T-cell (primary cell): ENCODE measurements around the gene PSMD8. TPM values are rescaled to one million over a fixed set of nuclear protein-coding genes. Genes with fewer than 3 reads are reported as not detected.
A peak's percentile ranks its signal among the peaks of the same experiment; 100 is the strongest.

Source experiments
- ATAC-seq, 4 experiments: fragments of 200-7000 bp in 3 of 4; fragments of 150-1000 bp in 1 of 4; cut with Tn5 transposase; replicated peaks in 1 of 4; 1 replicate in 3 of 4; 2 replicates in 1 of 4; pipeline ENCODE4 v1.10.0; 2021; ENCODE audit warnings: moderate library complexity in 3 of 4, mild to moderate bottlenecking in 2 of 4, moderate number of reproducible peaks in 1 of 4
- CTCF ChIA-PET, 2 donors: fragments of 300-600 bp; sonication (Branson Sonifier 250); formaldehyde crosslinking; loops; one replicate each; lab custom pipeline; 2022; ENCODE audit warnings: antibody characterized with exemption in 2 of 2; lab: Charles Lee
- POLR2A ChIA-PET, 2 donors: fragments of 300-600 bp; sonication (Branson Sonifier 250); formaldehyde crosslinking; loops; one replicate each; lab custom pipeline; 2022; ENCODE audit warnings: antibody characterized with exemption in 2 of 2; lab: Charles Lee
- DNase-seq, 35 experiments: peaks; one replicate each; pipeline versions ENCODE4 v3.0.0 to v3.0.0-alpha.2; 2013 to 2023
- H3K27ac ChIP-seq: one replicate; pipeline ENCODE4 v1.5.1; 2013; ENCODE audit warnings: low read length
- H3K27me3 ChIP-seq, 2 experiments: replicated peaks in 1 of 2; 1 replicate in 1 of 2; 2 replicates in 1 of 2; pipeline versions ENCODE4 v1.6.1 to v1.7.0; 2013; ENCODE audit warnings: low read length in 1 of 2, mixed read lengths in 1 of 2; ENCODE audit not compliant: control insufficient read depth in 2 of 2, insufficient read depth in 2 of 2; ENCODE audit errors: extremely low read depth in 1 of 2
- H3K36me3 ChIP-seq, 2 donors: 1 replicate in 1 of 2; 2 replicates in 1 of 2; pipeline versions ENCODE4 v1.6.1 to v1.7.0; 2013; ENCODE audit warnings: low read length in 1 of 2; ENCODE audit not compliant: control insufficient read depth in 2 of 2, insufficient read depth in 1 of 2; ENCODE audit errors: extremely low read depth in 1 of 2
- H3K4me1 ChIP-seq, 2 experiments: 1 replicate in 1 of 2; 2 replicates in 1 of 2; pipeline versions ENCODE4 v1.6.1 to v1.7.0; 2013; ENCODE audit warnings: low read length in 2 of 2, mixed read lengths in 1 of 2; ENCODE audit not compliant: insufficient read depth in 2 of 2, control insufficient read depth in 1 of 2; ENCODE audit errors: extremely low read depth in 1 of 2
- H3K4me3 ChIP-seq, 2 donors: 1 replicate in 1 of 2; 2 replicates in 1 of 2; pipeline versions ENCODE4 v1.5.1 to v1.7.0; 2013; ENCODE audit warnings: mild to moderate bottlenecking in 2 of 2, low read length in 1 of 2, moderate library complexity in 1 of 2; ENCODE audit not compliant: control insufficient read depth in 1 of 2; ENCODE audit errors: extremely low read depth in 1 of 2
- H3K9me3 ChIP-seq: 2 replicates; pipeline ENCODE4 v1.7.0; 2013
- H3K27ac Mint-ChIP-seq, 2 donors: one replicate each; pipeline ENCODE4 v1.8.0; 2020 to 2021; ENCODE audit warnings: mild to moderate bottlenecking in 2 of 2, mixed read lengths in 2 of 2
- H3K27me3 Mint-ChIP-seq, 2 donors: one replicate each; pipeline ENCODE4 v1.8.0; 2021 to 2022; ENCODE audit warnings: mixed read lengths in 2 of 2
- H3K36me3 Mint-ChIP-seq: one replicate; pipeline ENCODE4 v1.8.0; 2021; ENCODE audit warnings: mixed read lengths
- H3K4me1 Mint-ChIP-seq, 3 donors: one replicate each; pipeline ENCODE4 v1.8.0; 2020 to 2022; ENCODE audit warnings: mixed read lengths in 3 of 3, mild to moderate bottlenecking in 1 of 3
- H3K4me3 Mint-ChIP-seq, 3 donors: one replicate each; pipeline ENCODE4 v1.8.0; 2020 to 2022; ENCODE audit warnings: mild to moderate bottlenecking in 3 of 3, mixed read lengths in 3 of 3, moderate library complexity in 3 of 3
- H3K9me3 Mint-ChIP-seq, 3 donors: one replicate each; pipeline ENCODE4 v1.8.0; 2020 to 2022; ENCODE audit warnings: mixed read lengths in 3 of 3
- WGBS: methylation state at CpG from one replicate; pipeline ENCODE4 v1.1.5; 2013; ENCODE audit warnings: missing lambda C conversion rate; ENCODE audit not compliant: insufficient coverage; 5-methylcytosine and 5-hydroxymethylcytosine counted together
- total RNA-seq, 35 experiments: library from RNA in 6 of 35; stranded (reverse) in 6 of 35; fragments of 120-200 nt in 1 of 35; gene quantifications; one replicate each; pipeline versions ENCODE4 v1.2.1 to v1.2.4 and lab custom pipeline; 2013 to 2026

The PSMD8 gene
- total RNA-seq, 5 donors from 2014 or later (not counting 1 experiment from before 2014, with no cell fraction given), result 76.4 to 95.2 (median 85.8) TPM

GRCh38 chr19:38399081-38399480 is 24.7 kb downstream of the PSMD8 start:
- Histone ChIP-seq H3K27me3 (peaks cover 0 to 10% of the 10 kb centered on the region in 2 experiments), H3K9me3 (no peaks in the 10 kb centered on the region), H3K4me1 (peaks cover 4 to 33% of the 10 kb centered on the region in 2 experiments), H3K36me3 (no peaks in the 10 kb centered on the region), H3K4me3 (no peak overlapping the region), H3K27ac (no peak overlapping the region)
- ChIA-PET POLR2A (no interaction called here), CTCF (no interaction called here)
- Mint-ChIP-seq H3K4me1 (peaks cover 20 to 35% (median 25%) of the 10 kb centered on the region in 3 donors), H3K4me3 (no peak overlapping the region), H3K9me3 (no peaks in the 10 kb centered on the region), H3K27ac (no peak overlapping the region), H3K27me3 (peaks cover 0 to 5% of the 10 kb centered on the region in 2 donors), H3K36me3 (no peaks in the 10 kb centered on the region)
- WGBS, result 69% methylated on average over 2 of the region's 9 CpGs
- DNase-seq, result no peak
- ATAC-seq, result no peak

- no CpG with 5 or more reads among the region's 1 CpG for WGBS
- Mint-ChIP-seq H3K27me3 (peaks cover 0 to 5% of the 10 kb centered on the region in 2 donors), H3K4me1 (peaks cover 22 to 35% (median 26%) of the 10 kb centered on the region in 3 donors), H3K36me3 (no peaks in the 10 kb centered on the region), H3K27ac (no peak overlapping the region), H3K9me3 (no peaks in the 10 kb centered on the region), H3K4me3 (no peak overlapping the region)
- ChIA-PET CTCF (no interaction called here), POLR2A (no interaction called here)
- Histone ChIP-seq H3K4me3 (no peak overlapping the region), H3K9me3 (no peaks in the 10 kb centered on the region), H3K4me1 (peaks cover 4 to 34% of the 10 kb centered on the region in 2 experiments), H3K27me3 (peaks cover 0 to 10% of the 10 kb centered on the region in 2 experiments), H3K36me3 (no peaks in the 10 kb centered on the region), H3K27ac (no peak overlapping the region)
- ATAC-seq (no peak), DNase-seq (no peak)
These were observed 25.2 kb downstream of the PSMD8 start for GRCh38 chr19:38399537-38399936.

GRCh38 chr19:38400361-38400760 is 26.0 kb downstream of the PSMD8 start:
- Mint-ChIP-seq H3K27me3 (peaks cover 0 to 5% of the 10 kb centered on the region in 2 donors), H3K36me3 (peaks cover 3% of the 10 kb centered on the region), H3K9me3 (no peaks in the 10 kb centered on the region), H3K27ac (no peak overlapping the region), H3K4me1 (peaks cover 24 to 35% (median 26%) of the 10 kb centered on the region in 3 donors), H3K4me3 (no peak overlapping the region)
- WGBS, result 100% methylated on average over 5 of the region's 5 CpGs
- CTCF ChIA-PET, result no interaction called here
- no peak overlapping the region for H3K27ac ChIP-seq
- peaks cover 0 to 10% of the 10 kb centered on the region in 2 experiments for H3K27me3 ChIP-seq
- POLR2A ChIA-PET, result interaction anchor here in 1 of 2 donors (0.6 kb wide), 1 partner anchor 67 kb away, joined by 3 read pairs; no protein-coding TSS in a partner anchor
- H3K9me3 ChIP-seq, result no peaks in the 10 kb centered on the region
- no peak overlapping the region for H3K4me3 ChIP-seq
- DNase-seq (no peak), ATAC-seq (no peak)
- peaks cover 0 to 33% of the 10 kb centered on the region in 2 experiments for H3K4me1 ChIP-seq
- peaks cover 0 to 7% of the 10 kb centered on the region in 2 donors for H3K36me3 ChIP-seq

GRCh38 chr19:38401148-38401547 is 26.8 kb downstream of the PSMD8 start:
- DNase-seq, result no peak
- H3K9me3 Mint-ChIP-seq, result no peaks in the 10 kb centered on the region
- H3K4me1 Mint-ChIP-seq, result peaks cover 26 to 35% (median 26%) of the 10 kb centered on the region in 3 donors
- H3K36me3 Mint-ChIP-seq, result peaks cover 4% of the 10 kb centered on the region
- H3K4me3 Mint-ChIP-seq, result peak overlapping the region in 1 of 3 donors; percentile 37
- WGBS, result 100% methylated on average over 1 of the region's 3 CpGs
- ChIA-PET POLR2A (no interaction called here), CTCF (no interaction called here)
- ATAC-seq, result no peak
- no peak overlapping the region for H3K27ac ChIP-seq
- peaks cover 0 to 5% of the 10 kb centered on the region in 2 donors for H3K27me3 Mint-ChIP-seq
- H3K27ac Mint-ChIP-seq, result no peak overlapping the region
- no peak overlapping the region for H3K4me3 ChIP-seq
- peaks cover 0 to 31% of the 10 kb centered on the region in 2 experiments for H3K4me1 ChIP-seq
- peaks cover 0 to 10% of the 10 kb centered on the region in 2 experiments for H3K27me3 ChIP-seq
- H3K9me3 ChIP-seq, result no peaks in the 10 kb centered on the region
- H3K36me3 ChIP-seq, result peaks cover 0 to 10% of the 10 kb centered on the region in 2 donors

- no peak for ATAC-seq
- H3K27me3 Mint-ChIP-seq, result peaks cover 0 to 2% of the 10 kb centered on the region in 2 donors
- H3K36me3 Mint-ChIP-seq, result peaks cover 9% of the 10 kb centered on the region
- ChIA-PET POLR2A (interaction anchor here (0.6 to 1.5 kb wide), 4 partner anchors 15 to 1033 kb away, joined by 3 to 12 read pairs (median 4); partner anchors contain the start of genes GGN (in 1 of the 2) and RPS16 (in 1 of the 2)), CTCF (interaction anchor here (0.6 to 2.3 kb wide), 33 partner anchors 8 to 939 kb away, joined by 3 to 54 read pairs (median 5); partner anchors contain the start of genes GGN (in 2 of the 2), ACTN4 (in 1 of the 2), CATSPERG (in 1 of the 2) and ECH1 (in 1 of the 2))
- Histone ChIP-seq H3K36me3 (peaks cover 0 to 22% of the 10 kb centered on the region in 2 donors), H3K4me1 (peaks cover 0 to 26% of the 10 kb centered on the region in 2 experiments), H3K4me3 (peak overlapping the region; percentile 34 to 52), H3K9me3 (no peaks in the 10 kb centered on the region), H3K27me3 (peaks cover 0 to 10% of the 10 kb centered on the region in 2 experiments), H3K27ac (peak overlapping the region; percentile 86)
- peak overlapping the region; percentile 79 to 91 (median 89) for H3K4me3 Mint-ChIP-seq
- WGBS, result 2% methylated on average over 9 of the region's 18 CpGs
- H3K27ac Mint-ChIP-seq, result peak overlapping the region; percentile 87 to 92
- peaks cover 18 to 23% (median 19%) of the 10 kb centered on the region in 3 donors for H3K4me1 Mint-ChIP-seq
- H3K9me3 Mint-ChIP-seq, result no peaks in the 10 kb centered on the region
- no peak for DNase-seq
These were observed 28.2 kb downstream of the PSMD8 start for GRCh38 chr19:38402623-38402966.

GRCh38 chr19:38402967-38403674 is 28.8 kb downstream of the PSMD8 start, which contains the start of gene FAM98C:
Gene FAM98C, plus strand, starts transcription at chr19:38403093. Its CDS starts 61 bp downstream, at chr19:38403154.
- peaks cover 0 to 2% of the 10 kb centered on the region in 2 donors for H3K27me3 Mint-ChIP-seq
- Histone ChIP-seq H3K9me3 (no peaks in the 10 kb centered on the region), H3K4me3 (peak within 1 kb of the TSS; percentile 67 to 79), H3K27ac (peak within 1 kb of the TSS; percentile 86), H3K27me3 (peaks cover 0 to 10% of the 10 kb centered on the region in 2 experiments), H3K4me1 (peaks cover 0 to 26% of the 10 kb centered on the region in 2 experiments), H3K36me3 (peaks cover 0 to 22% of the 10 kb centered on the region in 2 donors)
- ATAC-seq (peak; percentile 95 to 97 (median 96)), DNase-seq (peak; percentile 91 to 99 (median 97))
- H3K27ac Mint-ChIP-seq, result peak within 1 kb of the TSS; percentile 90 to 92
- POLR2A ChIA-PET, result interaction anchor here (0.6 to 1.5 kb wide), 4 partner anchors 15 to 1033 kb away, joined by 3 to 12 read pairs (median 4); partner anchors contain the start of genes GGN (in 1 of the 2) and RPS16 (in 1 of the 2)
- under 1% methylated on average over 82 of the region's 82 CpGs for WGBS
- H3K4me3 Mint-ChIP-seq, result peak within 1 kb of the TSS; percentile 79 to 91 (median 89)
- H3K4me1 Mint-ChIP-seq, result peaks cover 18 to 23% (median 19%) of the 10 kb centered on the region in 3 donors
- H3K9me3 Mint-ChIP-seq, result no peaks in the 10 kb centered on the region
- CTCF ChIA-PET, result interaction anchor here (0.6 to 2.3 kb wide), 36 partner anchors 9 to 939 kb away, joined by 3 to 54 read pairs (median 4); partner anchors contain the start of genes GGN (in 2 of the 2), ACTN4 (in 1 of the 2), CATSPERG (in 1 of the 2) and ECH1 (in 1 of the 2)
- H3K36me3 Mint-ChIP-seq, result peaks cover 9% of the 10 kb centered on the region
